Fibroblast of lung (primary cell): ENCODE data around the gene KIAA1958. TPM values are rescaled to one million over a fixed set of nuclear protein-coding genes. Genes with fewer than 3 reads are reported as not detected.

Source experiments
- DNase-seq, 2 donors: peaks; one replicate each; pipeline versions ENCODE4 v3.0.0 to v3.0.0-alpha.2; 2010; ENCODE audit warnings: low read depth in 2 of 2
- H2AFZ ChIP-seq: 2 replicates; pipeline ENCODE4 v1.5.1; 2012; ENCODE audit warnings: low read length, control low read depth, inconsistent platforms
- H3K27ac ChIP-seq: 2 replicates; pipeline ENCODE4 v1.5.1; 2011; ENCODE audit warnings: low read length, control low read depth; ENCODE audit not compliant: insufficient read depth
- H3K27me3 ChIP-seq: 2 replicates; pipeline ENCODE4 v1.5.1; 2011; ENCODE audit warnings: mild to moderate bottlenecking, low read length; ENCODE audit not compliant: control insufficient read depth, insufficient read depth
- H3K36me3 ChIP-seq: 2 replicates; pipeline ENCODE4 v1.5.1; 2011; ENCODE audit warnings: low read length; ENCODE audit not compliant: control insufficient read depth, insufficient read depth
- H3K4me1 ChIP-seq: 2 replicates; pipeline ENCODE4 v1.5.1; 2011; ENCODE audit warnings: low read length; ENCODE audit not compliant: control insufficient read depth, insufficient read depth; ENCODE audit errors: extremely low read depth
- H3K4me2 ChIP-seq: 2 replicates; pipeline ENCODE4 v1.5.1; 2011; ENCODE audit warnings: low read length, control low read depth; ENCODE audit not compliant: insufficient read depth; ENCODE audit errors: extremely low read depth
- H3K4me3 ChIP-seq, 4 experiments: fragments of 200-600 bp in 1 of 4; sonication (generic) in 1 of 4; replicated peaks in 1 of 4; 2 replicates each; pipeline ENCODE4 v1.5.1; 2011 to 2016; ENCODE audit warnings: low read length in 4 of 4, low read depth in 3 of 4, mild to moderate bottlenecking in 3 of 4, control low read depth in 2 of 4, inconsistent platforms in 1 of 4, mixed read lengths in 1 of 4; ENCODE audit not compliant: insufficient read depth in 1 of 4; ENCODE audit errors: control extremely low read depth in 1 of 4
- H3K79me2 ChIP-seq: 2 replicates; pipeline ENCODE4 v1.5.1; 2012; ENCODE audit warnings: mild to moderate bottlenecking, low read length, inconsistent platforms; ENCODE audit not compliant: control insufficient read depth, insufficient read depth
- H3K9ac ChIP-seq: 2 replicates; pipeline ENCODE4 v1.5.1; 2011; ENCODE audit warnings: mild to moderate bottlenecking, low read length, control low read depth; ENCODE audit not compliant: insufficient read depth
- H3K9me3 ChIP-seq: 2 replicates; pipeline ENCODE4 v1.5.1; 2012; ENCODE audit warnings: low read depth, low read length; ENCODE audit not compliant: control insufficient read depth, insufficient read depth
- H4K20me1 ChIP-seq: 2 replicates; pipeline ENCODE4 v1.5.1; 2011; ENCODE audit warnings: low read length; ENCODE audit not compliant: control insufficient read depth, insufficient read depth; ENCODE audit errors: extremely low read depth
- CTCF ChIP-seq, 2 donors: IDR thresholded peaks in 1 of 2; conservative IDR thresholded peaks in 1 of 2; 1 replicate in 1 of 2; 2 replicates in 1 of 2; pipeline ENCODE4 v1.5.1; 2011 to 2012; ENCODE audit warnings: low read length in 2 of 2, control low read depth in 1 of 2, inconsistent platforms in 1 of 2, low read depth in 1 of 2, mild to moderate bottlenecking in 1 of 2
- EZH2 ChIP-seq: IDR thresholded peaks from 2 replicates; pipeline ENCODE4 v1.5.1; 2012; ENCODE audit warnings: low read length, control low read depth, mild to moderate bottlenecking; ENCODE audit errors: missing control alignments
- polyA plus RNA-seq, 2 donors: library from polyadenylated mRNA; depleted of rRNA in 1 of 2; stranded (reverse) in 1 of 2; unstranded in 1 of 2; fragments of >200 nt; gene quantifications; 2 replicates each; pipeline ENCODE4 v1.2.1, GENCODE V29; 2011 to 2012; ENCODE audit warnings: missing spikeins in 1 of 2
- total RNA-seq: library from RNA; depleted of rRNA; stranded (reverse); fragments of >200 nt; gene quantifications from 2 replicates; pipeline ENCODE4 v1.2.1, GENCODE V29; 2014

Gene KIAA1958
- total and polyA plus RNA-seq, 2 donors (not counting 1 experiment from before 2014, with no cell fraction given) = 0.75 to 3.0 TPM

GRCh38 chr9:112505607-112506006 lies 19.0 kb downstream of the KIAA1958 start:
- H3K79me2 ChIP-seq = no peaks in the 10 kb centered on the region

GRCh38 chr9:112506571-112506970 lies 19.9 kb downstream of the KIAA1958 start:
- H3K79me2 ChIP-seq = no peaks in the 10 kb centered on the region
- H3K4me3 ChIP-seq = no peak overlapping the region
- DNase-seq = peak in 1 of 2 donors; percentile 42
- no peak overlapping the region for H3K9ac ChIP-seq
- no peak overlapping the region for H3K27ac ChIP-seq
- H3K36me3 ChIP-seq = no peaks in the 10 kb centered on the region
- no peak overlapping the region for H2AFZ ChIP-seq
- H3K4me1 ChIP-seq = no peaks in the 10 kb centered on the region
- H4K20me1 ChIP-seq = no peaks in the 10 kb centered on the region
- TF ChIP-seq CTCF (conservative IDR thresholded peaks at IDR 0.05 in 1 of 2, IDR thresholded peaks at IDR 0.05 in 1 of 2; ENCODE audit: low read depth in 1 of 2, low read length in 2 of 2) (no peak), EZH2 (no peak)
- no peaks in the 10 kb centered on the region for H3K27me3 ChIP-seq
- H3K4me2 ChIP-seq = no peak overlapping the region
- no peaks in the 10 kb centered on the region for H3K9me3 ChIP-seq

More at GRCh38 chr9:112505607-112506006, 19.0 kb downstream of the KIAA1958 start:
- no peak overlapping the region for H3K4me3 ChIP-seq
- no peaks in the 10 kb centered on the region for H3K4me1 ChIP-seq
- H3K4me2 ChIP-seq = no peak overlapping the region
- TF ChIP-seq CTCF (conservative IDR thresholded peaks at IDR 0.05 in 1 of 2, IDR thresholded peaks at IDR 0.05 in 1 of 2; ENCODE audit: low read depth in 1 of 2, low read length in 2 of 2) = no peak
- TF ChIP-seq EZH2 = no peak
- H3K27ac ChIP-seq = no peak overlapping the region
- H3K27me3 ChIP-seq = no peaks in the 10 kb centered on the region
- no peak overlapping the region for H3K9ac ChIP-seq
- no peaks in the 10 kb centered on the region for H3K9me3 ChIP-seq
- H4K20me1 ChIP-seq = no peaks in the 10 kb centered on the region
- no peak for DNase-seq
- H2AFZ ChIP-seq = no peak overlapping the region
- no peaks in the 10 kb centered on the region for H3K36me3 ChIP-seq

GRCh38 chr9:112507001-112507680 lies 20.5 kb downstream of the KIAA1958 start:
- H3K4me1 ChIP-seq = no peaks in the 10 kb centered on the region
- H3K27me3 ChIP-seq = no peaks in the 10 kb centered on the region
- no peak overlapping the region for H2AFZ ChIP-seq
- H3K36me3 ChIP-seq = no peaks in the 10 kb centered on the region
- H3K9ac ChIP-seq = no peak overlapping the region
- no peak overlapping the region for H3K4me2 ChIP-seq
- H4K20me1 ChIP-seq = no peaks in the 10 kb centered on the region
- no peak overlapping the region for H3K27ac ChIP-seq
- no peaks in the 10 kb centered on the region for H3K9me3 ChIP-seq
- DNase-seq = no peak
- H3K4me3 ChIP-seq = no peak overlapping the region
- TF ChIP-seq EZH2 = no peak
- no peak for TF ChIP-seq CTCF (conservative IDR thresholded peaks at IDR 0.05 in 1 of 2, IDR thresholded peaks at IDR 0.05 in 1 of 2; ENCODE audit: low read depth in 1 of 2, low read length in 2 of 2)
- H3K79me2 ChIP-seq = no peaks in the 10 kb centered on the region
